H1 (cell line): Measurements from ENCODE around the gene POU2F1. TPM values are rescaled to one million over a fixed set of nuclear protein-coding genes. Genes with fewer than 3 reads are reported as not detected.

Experiments used
- CBX8 ChIP-seq: fragments of 300-800, 300-1000 bp; sonication (generic); IDR thresholded peaks from 2 replicates; pipeline ENCODE4 v1.7.1; 2016; ENCODE audit warnings: low read depth, low read length, borderline replicate concordance
- HDAC6 ChIP-seq: IDR thresholded peaks from one replicate; pipeline ENCODE4 v1.7.1; 2012; ENCODE audit warnings: low read depth, mild to moderate bottlenecking, inconsistent platforms, low read length, moderate library complexity
- polyA plus RNA-seq, 7 experiments: library from polyadenylated mRNA; depleted of rRNA in 3 of 7; stranded (reverse) in 5 of 7; unstranded in 2 of 7; fragments of >200 nt in 5 of 7; fragments of 200-250 nt in 2 of 7; gene quantifications; 1 replicate in 5 of 7; 2 replicates in 1 of 7; 4 replicates in 1 of 7; pipeline versions ENCODE4 v1.2.1 to v1.2.3, GENCODE V29; 2011 to 2013; ENCODE audit warnings: missing spikeins in 2 of 7, mixed read lengths in 2 of 7
- total RNA-seq: library from RNA; stranded (reverse); fragmentation: NEBNext Ultra II Directional; extraction: Animal tissue kit (Norgen Biotek cat#: 25700); gene quantifications from 2 replicates; pipeline ENCODE4 v1.2.1, GENCODE V29; 2021

POU2F1 gene
- total and polyA plus RNA-seq, 2 of the 8 experiments (the other 6 are each of a cell fraction or from before 2014, with no cell fraction given), result 37.0 to 57.2 TPM

- TF ChIP-seq HDAC6 (no peak), CBX8 (no peak)
Measured at GRCh38 chr1:167305706-167306277, 85.1 kb downstream of the POU2F1 start (continued).
